Measurements from ENCODE around the gene TRPV3. TPM values are rescaled to one million over a fixed set of nuclear protein-coding genes. Genes with fewer than 3 reads are reported as not detected.
"Not testable (repeated sequence)": the region's sequence is repeated elsewhere in the genome, so short reads cannot be mapped to it uniquely, and the experiment has no call there.

Gene TRPV3
- total and polyA plus RNA-seq, 2 experiments from 2014 or later = 1.2 to 2.0 TPM

DNA sequence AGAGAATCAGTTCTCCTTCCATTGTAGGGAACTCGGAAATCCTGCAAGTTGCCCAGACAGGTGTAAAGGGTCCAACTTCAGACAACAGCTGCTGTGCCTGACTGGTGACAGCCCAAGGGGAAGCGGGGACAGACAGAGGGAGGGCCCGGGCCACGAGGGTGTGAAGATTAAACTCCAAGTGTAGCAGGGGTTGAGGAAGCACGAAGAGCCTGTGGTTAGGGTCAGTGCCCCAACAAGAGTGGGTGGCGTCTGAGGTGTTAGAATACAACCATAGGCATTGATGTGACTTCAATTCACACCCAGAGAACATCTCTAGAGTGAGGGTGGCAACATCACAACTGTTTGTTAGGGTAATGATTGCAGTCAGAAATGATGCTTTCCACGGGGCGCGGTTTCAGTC, 42.7 kb downstream of the TRPV3 start:
- TF ChIP-seq, protein P1, sequence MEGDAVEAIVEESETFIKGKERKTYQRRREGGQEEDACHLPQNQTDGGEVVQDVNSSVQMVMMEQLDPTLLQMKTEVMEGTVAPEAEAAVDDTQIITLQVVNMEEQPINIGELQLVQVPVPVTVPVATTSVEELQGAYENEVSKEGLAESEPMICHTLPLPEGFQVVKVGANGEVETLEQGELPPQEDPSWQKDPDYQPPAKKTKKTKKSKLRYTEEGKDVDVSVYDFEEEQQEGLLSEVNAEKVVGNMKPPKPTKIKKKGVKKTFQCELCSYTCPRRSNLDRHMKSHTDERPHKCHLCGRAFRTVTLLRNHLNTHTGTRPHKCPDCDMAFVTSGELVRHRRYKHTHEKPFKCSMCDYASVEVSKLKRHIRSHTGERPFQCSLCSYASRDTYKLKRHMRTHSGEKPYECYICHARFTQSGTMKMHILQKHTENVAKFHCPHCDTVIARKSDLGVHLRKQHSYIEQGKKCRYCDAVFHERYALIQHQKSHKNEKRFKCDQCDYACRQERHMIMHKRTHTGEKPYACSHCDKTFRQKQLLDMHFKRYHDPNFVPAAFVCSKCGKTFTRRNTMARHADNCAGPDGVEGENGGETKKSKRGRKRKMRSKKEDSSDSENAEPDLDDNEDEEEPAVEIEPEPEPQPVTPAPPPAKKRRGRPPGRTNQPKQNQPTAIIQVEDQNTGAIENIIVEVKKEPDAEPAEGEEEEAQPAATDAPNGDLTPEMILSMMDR (IDR thresholded peaks at IDR 0.05; ENCODE audit: low read depth, low read length) = no peak
- Histone ChIP-seq H3K4me3 (no peak overlapping the region), H3K4me1 (ENCODE audit: low read depth) (peaks cover 9% of the 10 kb centered on the region), H3K27me3 (no peaks in the 10 kb centered on the region), H3K36me3 (no peaks in the 10 kb centered on the region), H3K9me3 (ENCODE audit: low read depth) (no peaks in the 10 kb centered on the region), H3K27ac (no peak overlapping the region)
- DNase-seq (ENCODE audit: low read depth in 1 of 2, low spot score in 1 of 2) = no peak

- H3K36me3 ChIP-seq; H3K4me1 ChIP-seq (ENCODE audit: low read depth); H3K27ac ChIP-seq; H3K4me3 ChIP-seq; H3K27me3 ChIP-seq; DNase-seq (ENCODE audit: low read depth in 1 of 2, low spot score in 1 of 2); H3K9me3 ChIP-seq (ENCODE audit: low read depth): not testable (repeated sequence)
Measured at GRCh38 chr17:3514167-3514566, 43.4 kb downstream of the TRPV3 start.

DNA sequence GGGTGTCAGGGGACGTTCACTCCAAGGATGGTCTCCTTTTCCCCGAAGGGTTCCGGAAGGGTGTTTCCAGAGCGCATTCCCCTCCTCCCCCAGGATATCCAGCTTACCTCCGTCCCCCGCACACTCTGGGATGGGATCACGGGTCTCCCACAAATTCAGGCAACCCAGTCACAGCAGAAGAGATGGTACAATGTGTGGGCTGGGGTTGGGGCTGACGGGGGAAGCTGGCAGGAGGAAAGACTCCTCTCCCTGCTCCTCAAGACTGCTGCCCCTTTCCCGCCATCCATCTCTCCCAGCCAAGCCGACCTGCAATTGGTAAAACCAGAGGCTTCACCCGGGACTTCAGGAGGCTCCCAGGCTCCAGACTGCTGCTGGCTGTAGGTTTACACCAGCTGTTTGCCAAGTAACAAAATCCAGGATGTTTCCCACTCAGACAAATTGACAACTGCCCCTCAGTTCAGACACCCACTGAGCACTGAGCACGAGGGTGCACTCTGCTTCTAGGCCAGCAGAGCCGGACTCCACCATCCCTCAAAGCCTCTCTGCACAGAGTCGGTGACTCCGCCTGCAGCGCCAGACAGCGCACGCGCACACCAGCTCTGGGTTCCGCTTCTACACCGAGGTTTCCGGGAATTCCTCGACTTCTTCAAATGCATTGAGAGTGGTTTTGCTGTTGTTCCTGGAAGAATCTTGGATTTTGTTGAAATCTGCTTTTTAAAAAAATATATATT, 44.1 kb downstream of the TRPV3 start:
- H3K4me1 ChIP-seq (ENCODE audit: low read depth) = peaks cover 9% of the 10 kb centered on the region

DNA sequence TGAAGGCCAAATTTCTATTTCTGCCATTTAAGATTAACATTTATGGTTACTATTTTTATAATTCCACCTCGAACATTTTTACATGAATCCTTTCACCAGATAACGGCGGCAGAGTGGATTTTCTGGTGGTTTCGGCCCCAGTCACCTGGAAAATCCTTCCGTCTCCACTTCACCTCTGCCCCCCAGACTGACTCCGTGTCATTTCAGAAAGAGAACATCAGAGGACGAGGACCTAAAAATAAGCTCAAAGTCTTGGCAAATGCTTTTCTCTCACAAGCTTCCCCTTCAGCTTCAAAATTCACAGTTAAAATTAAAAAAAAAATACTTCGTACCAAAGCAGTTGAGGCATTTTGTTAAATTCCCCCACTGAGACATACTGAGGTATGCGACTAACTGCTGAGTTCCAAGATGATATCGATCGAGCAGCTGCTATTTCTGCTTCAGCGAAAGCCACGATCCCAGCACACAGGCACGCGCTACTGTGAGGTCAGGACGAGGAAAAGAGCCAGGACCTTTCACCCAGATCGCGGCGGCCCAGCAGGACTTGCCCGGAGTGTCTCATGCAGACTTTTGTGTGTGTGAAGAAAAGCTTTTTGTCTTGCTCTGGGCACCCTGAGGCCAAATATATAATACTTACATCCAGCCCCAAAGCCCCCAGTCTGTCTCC, 45.0 kb downstream of the TRPV3 start:
- H3K9me3 ChIP-seq (ENCODE audit: low read depth) = no peaks in the 10 kb centered on the region
- DNase-seq (ENCODE audit: low read depth in 1 of 2, low spot score in 1 of 2) = peak; percentile 80 to 92
- peaks cover 9% of the 10 kb centered on the region for H3K4me1 ChIP-seq (ENCODE audit: low read depth)
- peak overlapping the region; percentile 94 for H3K27ac ChIP-seq
- no peak overlapping the region for H3K4me3 ChIP-seq
- no peaks in the 10 kb centered on the region for H3K27me3 ChIP-seq
- H3K36me3 ChIP-seq = no peaks in the 10 kb centered on the region
- TF ChIP-seq, protein P1 (IDR thresholded peaks at IDR 0.05; ENCODE audit: low read depth, low read length) = no peak

More for the DNA sequence above, 44.1 kb downstream of the TRPV3 start:
- Histone ChIP-seq H3K27me3 (no peaks in the 10 kb centered on the region), H3K27ac (peak overlapping the region; percentile 94), H3K9me3 (ENCODE audit: low read depth) (no peaks in the 10 kb centered on the region), H3K4me3 (no peak overlapping the region), H3K36me3 (no peaks in the 10 kb centered on the region)
- DNase-seq (ENCODE audit: low read depth in 1 of 2, low spot score in 1 of 2) = no peak
- TF ChIP-seq, protein P1 (IDR thresholded peaks at IDR 0.05; ENCODE audit: low read depth, low read length) = no peak

DNA sequence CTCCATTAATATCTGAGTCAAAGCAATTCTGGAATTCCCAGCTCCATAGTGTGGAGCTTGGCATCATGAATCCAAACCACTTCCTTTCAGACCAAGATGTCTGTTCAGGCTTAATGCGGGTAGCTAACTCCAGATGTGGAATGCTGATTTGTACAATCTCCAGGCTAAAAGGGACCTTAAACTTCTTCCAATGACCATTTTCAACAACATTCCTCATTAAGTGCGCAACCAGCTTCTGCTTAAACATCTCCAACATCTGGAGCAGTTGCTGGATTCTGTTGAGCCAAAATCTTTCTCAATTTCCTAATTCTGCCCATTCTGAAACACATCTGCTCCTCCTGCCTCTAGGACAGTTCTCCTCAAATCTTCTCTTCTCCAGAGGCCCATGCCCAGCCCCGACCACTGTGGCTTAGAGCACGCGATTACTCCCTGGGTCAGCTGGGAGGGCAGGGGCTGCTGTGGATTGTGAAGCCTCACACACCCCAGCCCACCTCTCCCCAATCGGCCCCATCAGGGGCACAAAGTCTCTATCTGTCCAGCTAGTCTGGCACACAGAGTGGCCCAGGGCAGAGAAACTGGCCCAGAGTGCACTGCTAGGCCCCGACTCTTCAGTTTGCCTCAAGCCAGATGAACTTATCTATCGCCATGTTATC, 45.6 kb downstream of the TRPV3 start:
- Histone ChIP-seq H3K4me3 (no peak overlapping the region), H3K27me3 (no peaks in the 10 kb centered on the region), H3K9me3 (ENCODE audit: low read depth) (no peaks in the 10 kb centered on the region), H3K36me3 (no peaks in the 10 kb centered on the region), H3K27ac (peak overlapping the region; percentile 94), H3K4me1 (ENCODE audit: low read depth) (peaks cover 9% of the 10 kb centered on the region)
- TF ChIP-seq, protein P1 (IDR thresholded peaks at IDR 0.05; ENCODE audit: low read depth, low read length) = no peak
- DNase-seq (ENCODE audit: low read depth in 1 of 2, low spot score in 1 of 2) = peak in 1 of 2 donors; percentile 14

- no peaks in the 10 kb centered on the region for H3K36me3 ChIP-seq
- TF ChIP-seq, protein P1 (IDR thresholded peaks at IDR 0.05; ENCODE audit: low read depth, low read length) = no peak
- no peak overlapping the region for H3K4me3 ChIP-seq
- H3K27ac ChIP-seq = no peak overlapping the region
- peaks cover 9% of the 10 kb centered on the region for H3K4me1 ChIP-seq (ENCODE audit: low read depth)
- DNase-seq (ENCODE audit: low read depth in 1 of 2, low spot score in 1 of 2) = no peak
- H3K9me3 ChIP-seq (ENCODE audit: low read depth) = no peaks in the 10 kb centered on the region
- no peaks in the 10 kb centered on the region for H3K27me3 ChIP-seq
Measured at GRCh38 chr17:3510090-3510489, 47.5 kb downstream of the TRPV3 start.
